Smooth muscle cell of trachea (primary cell): ENCODE results near the gene IFT80. TPM values are rescaled to one million over a fixed set of nuclear protein-coding genes. Genes with fewer than 3 reads are reported as not detected.

Experiments
- total RNA-seq: library from RNA; depleted of rRNA; stranded (reverse); fragments of >200 nt; gene quantifications from 2 replicates; pipeline ENCODE4 v1.2.1, GENCODE V29; 2014

The IFT80 gene
- total RNA-seq = 90.8 and 120 TPM in 2 replicates

GRCh38 chr3:160399125-160400029 is at the start of gene IFT80, which contains the start of gene SMC4:
Gene IFT80 (minus strand): TSS chr3:160399225. CDS start chr3:160384600, 14,625 bp downstream.
Gene SMC4 (plus strand): TSS chr3:160399650. CDS start chr3:160400827, 1,177 bp downstream.

DNA sequence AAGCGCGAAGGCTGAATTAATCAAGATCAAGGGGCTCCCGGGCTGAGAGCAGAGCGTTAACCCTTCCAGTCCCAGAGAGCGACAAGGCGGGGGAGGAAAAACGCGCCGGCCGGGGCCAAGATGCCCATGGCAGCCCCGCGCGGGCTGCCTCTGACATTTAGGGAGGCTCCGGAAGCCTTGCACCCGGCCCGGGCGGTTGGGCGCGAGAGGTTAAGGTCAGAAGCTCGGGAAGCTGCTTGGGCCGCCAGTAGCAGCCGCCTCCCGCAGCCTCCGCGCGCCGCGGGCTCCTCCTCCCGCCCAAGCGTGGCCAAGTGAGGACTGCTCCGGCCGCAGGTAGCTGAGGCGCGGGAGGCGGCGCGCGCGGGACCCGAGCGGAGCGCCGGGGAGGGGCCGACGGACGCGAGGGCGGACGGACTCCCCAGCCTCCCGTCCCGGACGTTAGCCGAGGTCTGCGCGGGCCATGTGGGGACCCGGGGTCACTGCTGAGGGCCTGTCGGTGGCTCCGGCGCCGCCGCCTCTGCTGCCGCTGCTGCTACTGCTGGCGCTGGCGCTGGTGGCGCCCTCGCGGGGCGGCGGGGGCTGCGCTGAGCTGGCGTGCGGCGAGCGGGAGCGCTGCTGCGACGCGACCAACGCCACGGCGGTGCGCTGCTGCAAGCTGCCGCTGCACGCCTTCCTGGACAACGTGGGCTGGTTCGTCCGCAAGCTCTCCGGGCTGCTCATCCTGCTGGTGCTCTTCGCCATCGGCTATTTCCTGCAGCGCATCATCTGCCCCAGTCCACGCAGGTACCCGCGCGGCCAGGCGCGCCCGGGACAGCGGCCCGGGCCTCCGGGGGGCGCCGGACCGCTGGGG is 173.6 kb downstream of the IFT80 start, which contains the start of gene C3orf80:
Gene C3orf80, plus strand, starts transcription at position 247 of the 850 bp plus-strand sequence. Its CDS starts 214 bp downstream, at position 461.

Other genes with a start within 250 kb of the IFT80 start
- gene C3orf80, start 173.8 kb downstream of the IFT80 start, total RNA-seq = 0.15 and 0.17 TPM in 2 replicates
- gene SMC4, start 425 bp upstream of the IFT80 start, total RNA-seq = 21.5 and 103 TPM in 2 replicates
- 14.6 and 46.5 TPM in 2 replicates for gene TRIM59, start 50.6 kb upstream of the IFT80 start, total RNA-seq
- 30.8 and 30.9 TPM in 2 replicates for gene KPNA4, start 166.3 kb upstream of the IFT80 start, total RNA-seq